CD4-positive, alpha-beta T cell treated with Interleukin-2 at 100 ng/mL for 4 hours (primary cell): ENCODE results near the gene C6orf47.

Experiments
- DNase-seq: peaks from one replicate; pipeline ENCODE4 v3.0.0-alpha.2; 2020; ENCODE audit warnings: low spot score

Gene C6orf47

DNA sequence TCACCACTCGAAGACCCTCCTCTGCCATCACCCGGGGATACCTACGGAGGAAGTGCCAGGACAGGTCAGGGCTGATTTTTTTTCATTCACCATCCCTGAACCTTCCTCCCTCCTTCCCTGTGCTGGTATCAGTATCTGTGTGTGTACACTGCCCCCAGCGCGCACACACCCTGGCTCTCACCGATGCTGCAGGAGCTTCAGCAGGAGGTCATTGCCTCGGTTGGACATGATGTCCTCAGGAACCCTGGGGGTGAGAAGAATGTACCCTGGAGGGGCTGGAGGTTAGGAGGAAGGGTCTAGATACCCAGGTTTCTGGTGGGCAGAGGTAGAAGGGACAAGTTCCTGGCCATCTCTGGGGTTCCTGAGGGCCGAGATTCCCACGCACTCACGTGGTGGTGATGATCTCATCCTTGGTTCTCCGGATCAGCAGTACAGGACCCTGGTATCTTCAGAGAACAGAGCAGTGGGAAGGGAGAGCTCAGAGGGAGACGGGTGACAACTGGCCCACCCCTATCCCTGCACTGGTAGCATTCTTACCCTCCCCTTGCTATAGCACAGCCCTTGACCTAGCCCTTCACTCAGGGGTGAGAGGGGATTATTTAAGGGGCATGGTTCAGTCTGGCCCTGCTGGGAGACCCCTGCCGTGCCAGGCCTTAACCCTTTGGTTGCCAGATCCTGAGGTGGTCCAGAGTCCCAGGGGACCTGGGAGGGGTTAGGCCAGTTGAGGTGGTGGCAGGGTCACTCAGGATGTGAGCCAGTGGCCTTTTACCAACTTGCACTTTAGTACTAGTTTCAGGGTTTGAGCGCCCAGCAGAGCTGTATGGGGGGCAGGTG, 27.5 kb upstream of the C6orf47 start:
- DNase-seq, result no peak

DNA sequence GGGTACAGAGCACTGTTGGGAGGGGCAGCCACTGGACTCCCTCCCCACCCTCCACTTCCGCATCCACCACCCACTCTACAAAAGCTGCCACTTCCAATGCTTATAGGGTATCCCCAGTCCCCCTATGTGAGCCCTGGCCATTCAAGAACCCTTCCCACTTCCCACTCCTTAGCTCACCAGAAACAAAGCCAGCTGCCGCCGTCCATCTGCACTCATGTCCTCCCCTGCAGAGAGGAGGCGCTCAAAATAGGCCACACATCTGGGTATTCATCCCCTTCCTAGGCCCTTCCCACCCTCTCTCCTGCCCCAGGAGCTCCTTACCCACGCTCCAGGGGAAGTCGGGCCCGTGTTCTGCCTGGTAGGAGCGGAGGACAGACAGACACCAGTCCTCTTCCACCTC, 26.7 kb upstream of the C6orf47 start:
- no peak for DNase-seq

DNA sequence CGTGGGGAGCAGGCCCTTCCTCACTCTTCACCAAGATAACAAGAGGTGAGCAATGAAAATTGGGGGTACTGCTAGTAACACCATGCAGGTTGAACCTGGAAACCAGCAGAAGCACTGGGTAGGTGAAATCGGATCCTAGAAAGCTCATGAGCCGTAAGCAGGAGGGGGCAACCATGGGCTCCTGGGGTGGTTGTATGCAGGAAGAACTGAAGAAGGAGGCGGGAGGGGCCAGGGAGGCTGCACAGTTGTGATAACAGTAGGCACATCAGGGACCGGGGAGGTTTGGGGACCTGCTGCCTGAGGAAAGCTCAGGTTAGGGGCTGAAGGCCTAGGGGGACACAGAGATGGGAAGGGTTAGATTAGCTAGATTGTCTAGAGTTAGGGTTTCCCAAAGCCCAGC, 25.9 kb upstream of the C6orf47 start:
- no peak for DNase-seq

DNA sequence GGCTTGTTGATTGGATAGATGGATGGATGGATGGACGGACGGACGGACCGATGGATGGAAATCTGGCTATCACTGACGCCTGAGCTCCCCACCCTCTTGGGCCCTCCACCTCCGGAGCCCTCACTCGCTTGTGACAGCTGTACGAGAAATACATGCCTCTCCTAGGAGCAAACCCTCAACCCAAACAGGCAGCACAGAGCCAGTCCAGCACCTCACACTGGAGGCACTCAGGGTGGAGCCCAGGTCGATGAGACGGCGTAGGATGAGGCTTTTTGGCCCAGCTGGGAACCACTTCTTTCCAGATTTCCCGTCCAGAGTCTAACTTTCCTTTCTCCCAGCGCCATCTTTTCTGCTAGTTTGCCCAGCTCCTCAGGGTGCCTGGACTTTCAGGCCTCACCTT, 23.0 kb upstream of the C6orf47 start:
- no peak for DNase-seq

DNA sequence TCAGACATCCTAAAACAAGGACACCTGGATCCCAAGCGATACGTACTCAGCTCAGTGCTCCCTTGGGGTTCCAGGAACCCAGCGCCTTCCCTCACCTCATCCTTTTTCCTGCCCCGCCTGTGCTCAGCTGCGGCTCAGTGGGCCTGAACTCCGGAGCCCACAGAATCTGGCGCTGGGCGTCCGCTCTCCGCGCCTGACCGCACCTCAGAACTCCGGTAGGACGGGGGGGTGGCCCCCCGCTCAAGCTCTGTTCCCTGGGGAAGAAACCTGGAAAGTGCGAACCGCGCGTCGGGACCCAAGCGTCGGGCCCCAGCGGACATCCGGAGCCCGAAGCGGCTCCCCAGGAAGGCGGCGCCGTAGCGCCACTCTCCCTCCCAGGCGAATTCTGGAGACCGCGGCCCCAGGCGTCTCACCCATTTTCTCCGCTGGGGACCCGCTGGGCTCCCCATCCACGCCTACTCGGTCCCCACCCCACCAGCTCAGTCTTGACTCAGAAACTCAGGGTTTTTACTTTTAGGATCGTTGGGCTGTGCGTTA, 20.6 kb upstream of the C6orf47 start:
- DNase-seq, result peak; percentile 43

DNA sequence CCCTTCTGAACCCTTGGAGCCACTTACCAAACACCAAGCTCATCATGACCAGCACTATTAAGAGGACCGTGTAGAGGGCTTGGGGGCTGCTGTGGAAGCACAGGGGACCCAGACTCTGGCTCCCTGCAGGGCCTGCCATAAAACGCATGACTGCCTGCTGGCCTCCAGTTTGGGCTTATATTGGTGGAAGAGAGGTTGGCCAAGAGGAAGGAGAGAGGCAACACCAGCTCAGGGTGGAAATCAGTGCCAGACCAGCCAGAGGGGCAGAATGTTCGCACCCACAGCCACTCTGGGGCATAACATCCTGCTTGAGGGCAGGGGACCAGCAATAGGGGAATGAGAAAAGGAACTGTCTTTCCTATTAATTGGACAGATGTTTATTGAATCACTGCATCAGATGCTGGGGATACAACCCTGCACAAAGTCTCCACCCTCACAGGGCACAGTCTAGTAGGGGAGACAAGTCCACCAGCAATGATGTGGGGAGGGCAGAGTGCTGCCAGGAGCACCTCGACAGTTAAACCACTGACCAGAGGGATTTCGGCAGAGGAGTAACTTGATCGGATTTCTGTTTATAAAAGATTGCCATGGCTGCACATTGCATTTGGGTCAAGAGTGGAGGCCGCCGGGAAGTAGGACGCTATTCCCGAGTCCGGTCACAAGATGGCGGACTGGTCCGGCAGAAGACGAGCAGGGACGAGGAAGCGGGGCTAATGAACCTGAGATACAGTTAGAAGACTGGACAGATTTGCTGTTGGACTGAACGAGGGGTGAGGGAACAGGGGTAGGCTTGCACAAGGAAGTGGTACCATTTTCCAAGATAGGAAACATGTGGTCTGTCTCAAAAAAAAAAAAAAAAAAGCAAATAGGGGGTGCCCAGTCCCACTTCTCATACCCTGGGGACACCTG, 19.9 kb upstream of the C6orf47 start, which contains the start of gene LY6G5C:
TSS of gene LY6G5C (minus strand) at position 842 of the 909 bp plus-strand sequence. CDS start at position 148, 694 bp downstream.
- DNase-seq, result peak; percentile 78

DNA sequence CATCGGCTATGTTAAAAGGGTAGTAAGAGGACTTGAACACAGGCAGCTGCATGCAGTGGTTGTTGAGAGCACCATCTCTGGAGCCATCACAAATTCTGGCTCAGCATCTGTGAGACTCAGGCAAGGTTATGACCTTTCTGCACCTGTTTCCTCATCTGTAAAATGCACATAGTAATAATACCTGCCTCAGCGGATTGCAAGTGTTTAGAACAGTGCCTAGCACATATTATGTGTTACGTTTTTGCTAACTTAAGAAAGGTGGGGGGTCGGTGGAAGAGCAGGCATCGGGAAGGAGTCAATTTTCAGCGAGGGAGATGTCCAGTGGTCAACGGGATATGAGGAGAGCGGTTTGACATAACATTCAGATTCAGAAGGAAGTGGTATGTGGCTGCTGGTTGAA, 17.4 kb upstream of the C6orf47 start:
- DNase-seq, result no peak

DNA sequence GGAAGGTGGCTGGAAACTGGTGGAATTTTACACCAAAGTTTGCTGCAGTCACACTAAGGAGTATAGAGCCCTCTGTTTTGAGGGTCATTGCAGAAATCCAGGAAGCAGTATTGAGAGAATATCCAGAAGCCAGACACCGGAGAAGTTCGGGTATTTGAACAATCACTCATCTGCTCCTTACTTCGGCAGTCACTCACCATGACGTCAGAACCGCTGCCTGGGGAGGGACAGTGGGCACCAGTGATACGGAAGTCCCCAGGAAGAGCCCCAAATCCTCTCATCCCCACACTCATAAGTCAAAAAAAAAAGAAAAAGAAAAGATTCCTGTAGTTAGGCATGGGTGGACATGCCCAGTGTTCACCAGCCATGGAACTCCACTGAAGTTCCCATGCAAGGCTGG, 16.3 kb upstream of the C6orf47 start:
- no peak for DNase-seq

DNA sequence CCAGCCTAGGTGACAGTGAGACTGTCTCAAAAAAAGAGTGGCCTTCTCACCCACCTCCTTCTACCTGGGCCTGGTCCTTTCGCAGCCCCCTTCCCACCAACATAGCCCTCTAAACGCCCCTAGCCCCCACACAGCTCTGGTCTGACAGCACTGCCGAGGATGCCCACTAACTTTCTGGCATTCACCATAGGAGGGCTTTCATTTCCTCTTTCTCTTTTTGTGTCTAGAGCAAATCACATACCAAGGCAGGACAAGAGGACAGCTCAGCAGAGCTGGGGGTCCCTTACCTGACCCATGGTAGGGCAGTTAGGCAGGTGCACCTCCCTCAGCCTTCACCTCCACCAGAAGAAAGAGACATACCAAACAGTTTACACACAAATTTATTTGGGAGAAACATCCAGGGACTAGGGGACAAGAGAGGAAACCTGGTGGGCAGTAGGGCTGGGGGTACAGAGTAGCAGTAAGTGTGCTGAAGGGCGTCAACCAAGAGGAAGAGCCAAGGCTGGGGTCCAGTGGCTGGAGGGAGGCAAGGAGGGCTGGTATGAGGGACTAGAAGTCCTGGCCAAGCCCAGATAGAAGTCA, 15.8 kb upstream of the C6orf47 start:
- no peak for DNase-seq

DNA sequence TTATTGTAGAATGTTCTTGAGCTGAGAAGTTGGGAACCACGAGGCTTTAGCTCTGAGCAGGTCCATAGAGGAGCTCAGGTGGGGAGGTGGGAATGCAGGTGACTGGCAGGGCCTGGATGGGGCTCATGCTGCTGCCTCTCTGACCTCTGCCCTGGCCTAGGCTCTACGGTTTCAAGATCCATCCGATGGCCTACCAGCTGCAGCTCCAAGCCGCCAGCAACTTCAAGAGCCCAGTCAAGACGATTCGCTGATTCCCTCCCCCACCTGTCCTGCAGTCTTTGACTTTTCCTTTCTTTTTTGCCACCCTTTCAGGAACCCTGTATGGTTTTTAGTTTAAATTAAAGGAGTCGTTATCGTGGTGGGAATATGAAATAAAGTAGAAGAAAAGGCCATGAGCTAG, 9.1 kb upstream of the C6orf47 start, which contains the start of gene LY6G5B:
TSS of gene LY6G5B (plus strand) at position 301 of the 400 bp plus-strand sequence. CDS start 975 bp downstream, outside the sequence.
- DNase-seq, result no peak

DNA sequence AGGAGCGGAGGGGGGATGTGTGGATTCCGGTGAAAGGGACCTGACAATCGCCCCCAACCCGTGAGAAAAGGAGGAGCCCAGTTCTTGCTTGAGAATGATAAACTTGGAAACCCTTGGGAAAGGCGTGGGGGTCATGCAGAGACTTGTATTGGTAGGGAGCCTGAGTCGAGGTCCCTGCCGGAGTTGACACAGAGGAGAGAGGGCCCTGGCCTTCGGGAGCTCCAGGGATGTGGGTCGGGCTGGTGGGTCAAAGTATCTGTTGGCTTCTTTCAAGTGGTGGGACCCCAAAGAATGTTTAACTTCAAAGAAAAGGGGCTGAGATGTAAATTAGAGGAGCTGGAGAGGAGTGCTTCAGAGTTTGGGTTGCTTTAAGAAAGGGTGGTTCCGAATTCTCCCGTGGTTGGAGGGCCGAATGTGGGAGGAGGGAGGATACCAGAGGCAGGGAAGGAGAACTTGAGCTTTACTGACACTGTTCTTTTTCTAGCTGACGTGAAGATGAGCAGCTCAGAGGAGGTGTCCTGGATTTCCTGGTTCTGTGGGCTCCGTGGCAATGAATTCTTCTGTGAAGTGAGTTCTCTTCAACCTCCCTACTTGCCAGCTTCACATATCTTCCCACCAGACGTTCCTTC, 5.9 kb upstream of the C6orf47 start:
- no peak for DNase-seq

DNA sequence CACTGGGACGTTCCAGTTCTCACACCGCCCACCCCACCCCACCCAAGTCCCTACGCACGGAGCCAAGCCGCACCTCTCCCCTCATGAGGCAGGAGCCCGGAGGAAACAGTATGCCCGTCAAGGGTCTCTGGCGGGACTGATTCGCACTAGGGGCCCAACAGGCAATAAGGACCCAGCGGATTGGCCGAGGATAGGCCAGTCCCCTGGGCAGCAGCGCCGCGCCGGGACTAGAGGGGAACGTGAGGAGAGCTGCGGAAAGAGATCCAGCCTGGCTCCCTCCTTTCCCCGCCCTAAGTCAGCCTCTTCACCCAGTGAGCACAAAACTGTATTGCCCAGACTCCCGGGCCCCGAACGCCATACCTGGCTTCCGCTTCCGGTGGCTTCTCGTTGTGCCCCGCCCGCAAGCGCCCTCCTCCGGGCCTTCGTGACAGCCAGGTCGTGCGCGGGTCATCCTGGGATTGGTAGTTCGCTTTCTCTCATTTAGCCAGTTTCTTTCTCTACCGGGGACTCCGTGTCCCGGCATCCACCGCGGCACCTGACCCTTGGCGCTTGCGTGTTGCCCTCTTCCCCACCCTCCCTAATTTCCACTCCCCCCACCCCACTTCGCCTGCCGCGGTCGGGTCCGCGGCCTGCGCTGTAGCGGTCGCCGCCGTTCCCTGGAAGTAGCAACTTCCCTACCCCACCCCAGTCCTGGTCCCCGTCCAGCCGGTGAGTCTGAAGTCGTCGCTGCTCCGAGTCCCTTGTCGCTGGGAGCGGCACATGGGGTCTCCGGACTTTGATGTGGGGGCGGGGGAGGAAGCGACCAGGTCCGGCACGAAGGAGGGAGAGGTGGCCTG, 5.1 kb upstream of the C6orf47 start, which contains the start of gene CSNK2B:
TSS of gene CSNK2B (plus strand) at position 580 of the 836 bp plus-strand sequence. CDS start 752 bp downstream, outside the sequence.
- peak; percentile 97 for DNase-seq

DNA sequence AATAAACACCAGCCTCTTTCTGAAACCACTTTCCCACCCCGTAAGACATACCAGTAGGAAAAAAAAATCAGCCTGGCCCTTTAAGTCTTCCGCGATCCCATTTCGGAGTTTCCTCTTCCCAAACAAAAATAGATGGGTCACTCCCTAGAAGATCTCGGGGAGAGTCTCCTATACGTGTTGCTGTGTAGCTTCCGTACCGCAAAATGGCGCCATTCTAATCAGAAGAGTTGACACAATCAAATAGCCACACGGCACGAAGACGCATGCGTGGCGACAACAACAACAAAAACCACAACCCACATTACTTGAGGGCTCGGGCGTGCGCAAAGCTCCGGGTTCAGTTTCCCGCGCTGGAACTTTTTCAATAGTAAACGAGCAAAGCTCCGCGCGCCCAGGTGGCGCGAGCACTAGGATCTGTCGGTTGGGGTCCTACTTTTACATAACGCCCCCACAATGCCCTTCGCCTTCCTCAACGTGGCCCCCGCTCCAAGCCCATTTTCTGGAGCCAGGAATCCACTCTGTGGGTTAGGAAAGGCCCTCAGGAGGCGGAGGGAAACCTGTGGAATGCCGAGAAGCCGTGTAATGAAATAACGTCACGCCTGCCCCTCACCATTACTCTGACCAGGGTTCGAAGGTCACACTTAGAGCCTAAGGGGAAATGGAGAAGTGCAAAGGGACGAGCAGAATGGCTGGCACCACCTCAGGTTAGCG, 4.4 kb upstream of the C6orf47 start, which contains the start of gene GPANK1:
TSS of gene GPANK1 (minus strand) at position 208 of the 711 bp plus-strand sequence. CDS start 519 bp downstream, outside the sequence.
- DNase-seq, result peak; percentile 94

DNA sequence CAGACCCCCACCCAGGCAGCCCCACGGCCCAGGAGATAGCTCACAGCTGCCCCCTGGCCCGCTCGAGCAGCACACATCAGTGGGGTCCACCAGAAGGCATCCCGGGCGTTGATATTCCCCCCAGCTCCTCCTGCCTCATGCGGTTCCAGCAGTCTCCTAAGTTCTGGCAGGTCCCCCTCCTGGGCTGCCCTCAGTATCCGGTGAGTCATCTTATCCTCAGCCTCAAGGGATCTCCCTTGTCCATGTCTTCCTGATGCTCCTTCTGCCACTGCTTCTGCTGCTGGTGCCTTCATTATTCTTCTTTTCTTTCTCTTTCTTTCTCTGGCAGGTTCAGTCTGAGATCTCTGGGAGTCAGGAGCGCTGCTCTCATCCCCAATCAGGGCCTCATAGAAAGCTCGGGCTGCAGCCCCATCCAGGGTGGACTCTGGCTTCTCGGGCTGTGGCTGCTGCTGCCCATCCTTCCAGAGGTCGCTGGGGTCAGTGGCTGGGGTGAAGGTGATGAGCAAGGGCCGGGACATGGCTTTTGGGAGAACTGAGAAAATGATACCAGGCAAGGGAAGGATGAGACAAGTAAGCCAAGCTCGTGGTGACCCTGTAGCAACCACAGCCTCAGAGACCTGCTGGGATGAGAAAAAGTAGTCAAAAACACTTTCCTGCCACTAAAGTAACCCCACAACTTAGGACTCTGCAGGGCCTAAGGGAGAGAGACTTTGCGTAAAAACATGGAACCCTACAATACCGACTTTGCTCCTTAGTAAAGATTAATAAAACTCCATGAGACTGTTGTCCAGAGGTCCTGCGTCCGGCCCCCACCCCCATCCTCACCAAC, 3.6 kb upstream of the C6orf47 start:
- DNase-seq, result no peak

DNA sequence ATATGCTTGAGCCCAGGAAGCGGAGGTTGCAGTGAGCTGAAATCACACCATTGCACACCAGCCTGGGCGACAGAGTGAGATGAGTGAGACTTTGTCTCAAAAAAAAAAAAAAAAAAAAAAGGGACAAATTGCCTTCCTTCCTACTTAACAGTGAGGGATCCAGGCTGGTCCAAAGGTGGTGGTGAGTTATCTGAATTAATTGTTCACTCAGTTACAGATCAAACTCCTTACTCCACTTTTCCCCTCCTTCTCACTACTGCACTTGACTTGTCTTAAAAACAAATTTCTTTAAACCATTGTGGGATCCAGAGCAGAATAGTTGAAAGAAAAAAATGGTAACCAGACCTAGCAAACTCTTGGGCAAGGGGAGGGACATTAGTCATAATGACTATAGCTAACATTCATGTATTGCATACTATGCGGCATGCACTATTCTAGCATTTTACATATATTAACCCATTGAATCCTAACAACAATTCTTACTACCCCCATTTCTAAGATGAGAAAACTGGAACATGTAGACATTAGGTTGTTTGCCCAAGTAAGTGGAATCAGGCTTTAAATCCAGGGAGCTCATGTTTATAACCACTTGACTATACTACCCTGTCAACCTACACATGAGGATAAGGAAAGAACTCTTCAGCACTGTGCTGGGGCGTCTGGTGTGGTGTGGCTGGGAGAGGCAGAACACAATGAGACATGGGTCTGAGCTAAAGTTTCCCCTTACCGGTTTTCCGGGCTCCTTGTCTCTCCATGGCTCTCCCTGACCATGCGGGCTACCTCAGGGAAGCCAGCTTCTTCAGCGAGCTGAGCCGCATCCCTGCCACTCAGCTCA, 2.8 kb upstream of the C6orf47 start:
- DNase-seq, result no peak

DNA sequence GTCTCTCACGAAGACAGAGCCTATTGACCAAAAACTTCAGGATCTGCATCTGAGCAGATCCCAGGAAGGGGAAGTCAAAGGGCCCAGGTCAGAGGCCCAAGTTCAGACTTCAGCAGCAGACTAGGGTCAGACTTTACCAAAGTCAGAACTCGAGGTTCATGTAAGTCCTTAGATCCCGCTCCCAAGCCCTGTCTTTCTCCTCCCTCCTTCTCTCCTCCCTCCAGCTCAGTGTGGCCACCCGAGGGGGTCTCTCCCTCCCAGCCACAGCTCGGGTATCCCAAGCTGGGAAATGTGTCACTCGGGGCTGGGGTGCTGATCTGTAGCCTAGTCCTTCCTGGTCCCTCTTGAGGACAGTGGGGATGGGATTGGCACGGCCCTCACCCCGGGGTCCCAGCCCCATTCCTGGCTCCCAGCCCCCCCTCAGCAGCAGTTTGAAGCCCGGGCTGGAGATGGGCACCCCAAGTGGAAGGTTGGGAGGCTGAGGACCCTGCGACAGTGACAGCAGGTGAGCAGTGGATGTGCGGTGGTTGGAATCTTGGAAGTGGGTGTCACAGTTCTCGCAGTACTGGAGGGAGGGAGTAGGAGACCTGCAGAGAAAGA, 1.6 kb upstream of the C6orf47 start:
- DNase-seq, result no peak
